Neural progenitor cell (in vitro differentiated cells): Measurements from ENCODE around the gene SCLT1. TPM values are rescaled to one million over a fixed set of nuclear protein-coding genes. Genes with fewer than 3 reads are reported as not detected.

Source experiments
- DNase-seq: peaks from one replicate; pipeline ENCODE4 v3.0.0-alpha.2; 2016; ENCODE audit warnings: low spot score
- H2AFZ ChIP-seq: fragments of 200-600 bp; sonication (generic); replicated peaks from 2 replicates; pipeline ENCODE4 v1.6.1; 2016; ENCODE audit warnings: antibody characterized with exemption
- H3F3A ChIP-seq: fragments of 200-600 bp; sonication (generic); 2 replicates; pipeline ENCODE4 v1.6.1; 2016; ENCODE audit warnings: antibody characterized with exemption, low read depth
- H3K27ac ChIP-seq: fragments of 200-600 bp; sonication (generic); 2 replicates; pipeline ENCODE4 v1.5.1; 2016; ENCODE audit warnings: mild to moderate bottlenecking
- H3K27me3 ChIP-seq: fragments of 200-600 bp; sonication (generic); 2 replicates; pipeline ENCODE4 v1.6.1; 2016; ENCODE audit warnings: mild to moderate bottlenecking, moderate library complexity
- H3K36me3 ChIP-seq: fragments of 200-600 bp; sonication (generic); 2 replicates; pipeline ENCODE4 v1.5.1; 2016
- H3K4me1 ChIP-seq: fragments of 200-600 bp; sonication (generic); 2 replicates; pipeline ENCODE4 v1.6.1; 2016; ENCODE audit warnings: mixed run types
- H3K4me2 ChIP-seq: fragments of 200-600 bp; sonication (generic); 2 replicates; pipeline ENCODE4 v1.6.1; 2016
- H3K4me3 ChIP-seq: fragments of 200-600 bp; sonication (generic); 2 replicates; pipeline ENCODE4 v1.5.1; 2016
- H3K79me2 ChIP-seq: fragments of 200-600 bp; sonication (generic); 2 replicates; pipeline ENCODE4 v1.6.1; 2016; ENCODE audit warnings: low read depth
- H3K9ac ChIP-seq: fragments of 200-600 bp; sonication (generic); 2 replicates; pipeline ENCODE4 v1.6.1; 2016
- H3K9me3 ChIP-seq: fragments of 200-600 bp; sonication (generic); 2 replicates; pipeline ENCODE4 v1.5.1; 2016; ENCODE audit warnings: low read depth
- H4K20me1 ChIP-seq: fragments of 200-600 bp; sonication (generic); 2 replicates; pipeline ENCODE4 v1.6.1; 2016; ENCODE audit warnings: low read depth
- H3K27ac Mint-ChIP-seq: 3 replicates; pipeline ENCODE4 v1.8.0; 2021; ENCODE audit warnings: mixed read lengths
- H3K27me3 Mint-ChIP-seq: 2 replicates; pipeline ENCODE4 v1.8.0; 2022; ENCODE audit warnings: low read depth, mild to moderate bottlenecking, inconsistent platforms, moderate library complexity, mixed read lengths; ENCODE audit not compliant: insufficient read depth
- H3K36me3 Mint-ChIP-seq: 3 replicates; pipeline ENCODE4 v1.8.0; 2021; ENCODE audit warnings: mixed read lengths
- H3K4me1 Mint-ChIP-seq: 3 replicates; pipeline ENCODE4 v1.8.0; 2021; ENCODE audit warnings: mixed read lengths
- H3K4me3 Mint-ChIP-seq: 3 replicates; pipeline ENCODE4 v1.8.0; 2021; ENCODE audit warnings: mild to moderate bottlenecking, moderate library complexity, mixed read lengths
- H3K9me3 Mint-ChIP-seq: 3 replicates; pipeline ENCODE4 v1.8.0; 2020; ENCODE audit warnings: mixed read lengths
- CTCF ChIP-seq: fragments of 200-600 bp; sonication (generic); IDR thresholded peaks from 2 replicates; pipeline ENCODE4 v1.5.1; 2017; ENCODE audit warnings: antibody characterized with exemption, mild to moderate bottlenecking
- EZH2 ChIP-seq: fragments of 200-600 bp; sonication (generic); IDR thresholded peaks from 2 replicates; pipeline ENCODE4 v1.6.1; 2017; ENCODE audit warnings: antibody characterized with exemption, mild to moderate bottlenecking, moderate library complexity
- EZH2phosphoT487 ChIP-seq: fragments of 200-600 bp; sonication (generic); IDR thresholded peaks from 2 replicates; pipeline ENCODE4 v1.6.1; 2017; ENCODE audit warnings: antibody characterized with exemption
- total RNA-seq: library from RNA; depleted of rRNA; stranded (reverse); fragments of >200 nt; gene quantifications from 2 replicates; pipeline ENCODE4 v1.2.3, GENCODE V29; 2015; ENCODE audit warnings: low replicate concordance

The SCLT1 gene
- total RNA-seq, 1 donor from 2014 or later, result 30.0 TPM

- TF ChIP-seq EZH2phosphoT487 (no peak), CTCF (no peak), EZH2 (no peak)
- Mint-ChIP-seq H3K27me3 (no peaks in the 10 kb centered on the region), H3K9me3 (peaks cover 56% of the 10 kb centered on the region), H3K36me3 (peaks cover 29% of the 10 kb centered on the region), H3K4me1 (no peaks in the 10 kb centered on the region), H3K27ac (no peak overlapping the region), H3K4me3 (no peak overlapping the region)
- H3K27me3 ChIP-seq, result no peaks in the 10 kb centered on the region
- no peak overlapping the region for H2AFZ ChIP-seq
- H4K20me1 ChIP-seq, result no peaks in the 10 kb centered on the region
- H3F3A ChIP-seq, result no peaks in the 10 kb centered on the region
- no peak overlapping the region for H3K4me2 ChIP-seq
- no peak overlapping the region for H3K4me3 ChIP-seq
- no peak for DNase-seq
- no peak overlapping the region for H3K9ac ChIP-seq
- no peaks in the 10 kb centered on the region for H3K36me3 ChIP-seq
- H3K79me2 ChIP-seq, result no peaks in the 10 kb centered on the region
- peaks cover 8% of the 10 kb centered on the region for H3K9me3 ChIP-seq
- H3K27ac ChIP-seq, result no peak overlapping the region
- no peaks in the 10 kb centered on the region for H3K4me1 ChIP-seq
Observed at GRCh38 chr4:129014566-129015509, 78.5 kb downstream of the SCLT1 start.

GRCh38 chr4:129008096-129008495, 85.2 kb downstream of the SCLT1 start:
- no peaks in the 10 kb centered on the region for H4K20me1 ChIP-seq
- no peaks in the 10 kb centered on the region for H3F3A ChIP-seq
- no peak for DNase-seq
- H3K27ac ChIP-seq, result no peak overlapping the region
- no peak overlapping the region for H2AFZ ChIP-seq
- peaks cover 2% of the 10 kb centered on the region for H3K36me3 ChIP-seq
- Mint-ChIP-seq H3K9me3 (peaks cover 41% of the 10 kb centered on the region), H3K27ac (no peak overlapping the region), H3K27me3 (no peaks in the 10 kb centered on the region), H3K4me1 (no peaks in the 10 kb centered on the region), H3K36me3 (peaks cover 15% of the 10 kb centered on the region), H3K4me3 (no peak overlapping the region)
- no peak for TF ChIP-seq CTCF
- TF ChIP-seq EZH2, result no peak
- TF ChIP-seq EZH2phosphoT487, result no peak
- H3K9ac ChIP-seq, result no peak overlapping the region
- H3K4me1 ChIP-seq, result no peaks in the 10 kb centered on the region
- no peaks in the 10 kb centered on the region for H3K27me3 ChIP-seq
- no peak overlapping the region for H3K4me2 ChIP-seq
- H3K4me3 ChIP-seq, result no peak overlapping the region
- H3K9me3 ChIP-seq, result peaks cover 10% of the 10 kb centered on the region
- no peaks in the 10 kb centered on the region for H3K79me2 ChIP-seq

- Histone ChIP-seq H3K9me3 (no peaks in the 10 kb centered on the region), H3K9ac (no peak overlapping the region), H3K27ac (no peak overlapping the region), H3K36me3 (no peaks in the 10 kb centered on the region), H4K20me1 (no peaks in the 10 kb centered on the region), H3K4me1 (no peaks in the 10 kb centered on the region), H3K4me2 (no peak overlapping the region), H3K79me2 (no peaks in the 10 kb centered on the region), H3K4me3 (no peak overlapping the region), H2AFZ (no peak overlapping the region), H3K27me3 (no peaks in the 10 kb centered on the region), H3F3A (no peaks in the 10 kb centered on the region)
- H3K9me3 Mint-ChIP-seq, result no peaks in the 10 kb centered on the region
- TF ChIP-seq EZH2phosphoT487 (no peak), CTCF (no peak), EZH2 (no peak)
- DNase-seq, result no peak
- H3K36me3 Mint-ChIP-seq, result peaks cover 17% of the 10 kb centered on the region
- H3K4me1 Mint-ChIP-seq, result no peaks in the 10 kb centered on the region
- H3K27me3 Mint-ChIP-seq, result no peaks in the 10 kb centered on the region
- no peak overlapping the region for H3K4me3 Mint-ChIP-seq
- H3K27ac Mint-ChIP-seq, result no peak overlapping the region
Observed at GRCh38 chr4:128986908-128987307, 106.4 kb downstream of the SCLT1 start.
